Measurements from ENCODE around the gene SYT2. TPM values are rescaled to one million over a fixed set of nuclear protein-coding genes. Genes with fewer than 3 reads are reported as not detected.

Gene SYT2
- polyA plus RNA-seq, 10 donors, result 0.27 to 0.94 (median 0.39) TPM

- DNase-seq, result no peak
Measured at GRCh38 chr1:202679406-202680177, 30.7 kb downstream of the SYT2 start.

DNA sequence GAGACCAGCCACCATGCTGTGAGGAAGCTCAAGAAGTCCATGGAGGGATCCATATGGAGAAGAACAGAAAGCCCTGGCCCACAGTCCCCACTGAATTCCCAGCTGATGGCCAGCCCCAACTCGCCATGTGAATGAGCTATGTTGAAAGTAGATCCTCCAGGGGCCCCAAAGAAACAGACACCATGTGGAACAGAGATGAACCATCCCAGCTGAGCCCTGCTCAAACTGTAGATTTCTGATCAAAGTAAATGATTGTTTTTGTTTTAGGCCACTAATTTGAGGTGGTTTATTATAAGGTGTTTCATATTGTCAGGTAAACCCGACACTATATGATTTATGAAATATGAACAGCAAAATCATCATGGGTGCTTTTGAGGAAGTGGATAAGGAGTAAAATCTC lies 32.8 kb downstream of the SYT2 start:
- DNase-seq, result no peak

DNA sequence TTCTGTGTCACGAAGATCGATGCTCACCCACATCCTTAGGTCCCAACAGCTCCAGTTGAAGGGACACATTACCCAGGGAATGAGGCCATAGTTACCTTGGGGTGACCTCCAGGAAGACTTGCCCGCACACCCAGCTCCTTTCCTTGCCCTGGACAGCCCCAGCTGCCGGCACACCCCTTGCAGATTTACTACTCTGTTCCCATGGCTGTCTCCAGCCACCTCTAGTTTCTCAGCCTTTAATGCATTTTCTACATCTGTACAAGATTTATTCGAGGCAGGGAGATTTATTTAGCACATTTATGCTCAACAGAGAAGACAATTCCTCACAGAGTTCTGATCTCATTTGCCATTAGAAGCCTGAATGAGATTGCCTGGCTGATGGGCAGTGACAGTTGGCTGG lies 36.7 kb downstream of the SYT2 start:
- no peak for DNase-seq

DNA sequence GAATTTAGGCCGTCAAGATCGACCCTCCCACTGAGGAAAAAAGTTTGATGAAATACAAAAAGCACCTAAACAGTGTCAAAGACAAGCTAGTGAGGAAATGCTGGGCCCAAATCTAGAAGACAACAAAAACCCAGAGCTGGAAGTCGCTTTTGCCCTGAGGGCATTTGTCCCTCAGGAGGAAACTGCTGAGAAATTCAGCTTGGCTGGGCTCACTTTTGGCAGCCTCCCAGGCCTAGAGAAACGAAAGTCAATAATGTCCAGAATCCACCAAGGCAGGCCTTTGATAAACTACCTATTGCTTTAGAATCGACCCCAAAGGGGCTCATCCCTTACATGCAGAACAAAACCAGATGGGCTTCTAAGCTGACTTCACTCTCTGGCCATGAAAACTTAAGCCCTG lies 38.9 kb downstream of the SYT2 start:
- no peak for DNase-seq

DNA sequence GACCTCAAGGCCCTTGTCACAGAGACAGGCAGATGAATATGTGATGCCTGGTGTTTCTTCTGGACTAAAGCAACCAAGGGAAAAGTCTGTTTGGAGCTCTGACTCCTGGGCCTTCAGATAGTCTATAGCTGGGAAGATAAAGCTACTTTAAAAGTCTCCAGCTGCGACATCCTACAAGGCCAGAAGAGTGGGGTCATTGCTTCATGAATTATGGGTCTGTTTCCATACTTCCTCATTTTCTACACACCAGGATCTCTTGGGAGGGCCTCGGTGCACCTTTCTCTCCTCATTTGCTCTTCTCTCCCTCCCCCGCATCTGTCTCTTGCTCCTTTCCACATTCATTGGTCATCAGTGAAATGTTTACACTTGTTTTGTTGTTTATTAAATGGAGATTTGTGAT lies 44.8 kb downstream of the SYT2 start:
- no peak for DNase-seq

DNA sequence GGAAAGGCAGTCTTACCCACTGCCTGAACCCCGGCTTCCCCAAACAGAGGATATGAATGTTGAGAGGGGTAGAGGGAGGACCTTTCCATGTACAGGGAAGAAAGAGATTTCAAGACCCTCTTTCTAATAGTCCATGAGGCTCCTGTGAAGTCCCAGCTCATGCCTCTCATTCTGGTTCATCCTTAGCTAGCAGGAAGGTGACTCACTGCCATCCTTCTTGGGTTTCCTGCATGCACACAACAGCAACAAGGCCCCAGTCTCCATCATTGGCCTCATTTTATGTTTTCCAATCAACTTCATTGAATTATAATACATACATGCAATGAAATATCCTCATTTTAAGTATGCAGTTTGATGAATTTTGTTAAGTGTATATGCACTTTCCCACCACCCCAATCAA lies 46.2 kb downstream of the SYT2 start:
- no peak for DNase-seq

DNA sequence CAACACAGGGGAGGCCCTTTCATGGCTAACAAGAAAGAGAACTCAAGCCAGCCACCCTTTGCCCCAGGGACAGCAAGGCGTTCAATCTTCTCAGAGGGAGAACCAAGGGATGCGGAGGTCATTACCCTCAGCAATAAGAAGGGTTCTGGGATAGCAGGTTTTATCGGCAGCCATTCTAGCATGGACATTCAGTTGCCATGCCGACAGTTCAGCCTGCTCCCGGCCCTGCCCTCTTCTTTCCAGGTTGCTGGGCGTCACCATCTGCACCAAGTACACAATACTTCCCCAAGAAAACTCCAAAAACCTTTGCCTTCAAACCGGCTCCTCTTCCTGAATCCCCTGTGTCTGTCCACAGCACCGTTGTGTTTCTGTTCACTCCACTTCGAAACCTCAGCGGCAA lies 47.1 kb downstream of the SYT2 start:
- no peak for DNase-seq

GRCh38 chr1:202662081-202662480 lies 48.2 kb downstream of the SYT2 start:
- no peak for DNase-seq

DNA sequence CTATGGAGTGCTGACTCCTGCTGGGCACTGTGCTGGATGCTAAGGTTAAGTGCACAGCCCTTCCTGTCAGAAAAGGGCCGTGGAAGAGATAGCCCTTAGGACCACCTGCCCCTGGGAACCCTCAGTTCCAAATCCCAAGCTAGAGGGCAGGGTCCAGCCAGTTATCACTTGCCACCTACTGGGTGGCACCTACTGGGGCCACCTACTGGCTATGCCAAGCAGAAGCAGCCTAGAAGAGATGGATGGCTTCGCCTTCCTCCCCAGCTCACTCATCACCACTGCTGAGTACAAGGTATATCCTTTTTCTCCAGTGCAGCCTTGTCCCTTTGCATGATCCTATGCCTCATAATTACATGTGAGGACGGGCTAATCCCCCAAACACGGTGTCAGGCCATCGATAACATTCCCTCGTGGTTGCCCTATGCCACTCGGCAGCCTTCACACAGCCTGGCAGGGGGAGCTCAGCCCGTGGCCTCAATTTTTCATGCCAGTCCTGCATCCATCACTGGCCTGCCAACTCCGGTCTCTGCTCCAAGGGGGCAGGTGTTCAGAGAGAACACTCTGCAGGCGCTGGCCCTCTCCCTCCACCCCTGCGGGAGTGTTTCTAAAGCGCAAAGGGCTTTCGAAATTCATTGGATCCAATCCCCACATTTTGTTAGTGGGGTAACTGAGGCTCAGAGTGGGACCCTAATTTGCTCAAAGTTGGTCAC lies 49.0 kb downstream of the SYT2 start:
- no peak for DNase-seq

DNA sequence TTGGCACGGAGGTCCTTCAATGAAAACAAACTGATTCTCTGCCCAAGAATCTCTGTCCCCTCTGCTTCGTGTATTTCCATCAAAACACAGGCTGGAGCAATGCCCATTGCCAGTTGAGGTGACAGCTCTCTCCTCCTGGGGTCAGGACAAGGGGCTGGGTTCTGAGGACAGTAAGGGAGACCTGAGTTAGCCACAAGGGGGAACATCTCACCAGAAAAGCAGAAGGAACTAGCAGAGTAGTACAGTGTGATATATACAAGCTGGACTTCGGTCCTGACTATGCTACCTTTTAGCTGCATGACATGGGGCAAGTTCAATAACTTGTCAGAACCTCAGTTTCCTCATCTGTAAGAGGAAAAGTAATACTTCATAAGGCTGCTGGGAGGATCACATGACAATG lies 50.3 kb downstream of the SYT2 start:
- DNase-seq, result no peak

- DNase-seq, result no peak
Measured at GRCh38 chr1:202659541-202659940, 50.7 kb downstream of the SYT2 start.

- DNase-seq, result peak in 1 of 3 donors; percentile 34
Measured at GRCh38 chr1:202658769-202659168, 51.5 kb downstream of the SYT2 start.

GRCh38 chr1:202658251-202658759 lies 51.9 kb downstream of the SYT2 start:
- DNase-seq, result no peak

DNA sequence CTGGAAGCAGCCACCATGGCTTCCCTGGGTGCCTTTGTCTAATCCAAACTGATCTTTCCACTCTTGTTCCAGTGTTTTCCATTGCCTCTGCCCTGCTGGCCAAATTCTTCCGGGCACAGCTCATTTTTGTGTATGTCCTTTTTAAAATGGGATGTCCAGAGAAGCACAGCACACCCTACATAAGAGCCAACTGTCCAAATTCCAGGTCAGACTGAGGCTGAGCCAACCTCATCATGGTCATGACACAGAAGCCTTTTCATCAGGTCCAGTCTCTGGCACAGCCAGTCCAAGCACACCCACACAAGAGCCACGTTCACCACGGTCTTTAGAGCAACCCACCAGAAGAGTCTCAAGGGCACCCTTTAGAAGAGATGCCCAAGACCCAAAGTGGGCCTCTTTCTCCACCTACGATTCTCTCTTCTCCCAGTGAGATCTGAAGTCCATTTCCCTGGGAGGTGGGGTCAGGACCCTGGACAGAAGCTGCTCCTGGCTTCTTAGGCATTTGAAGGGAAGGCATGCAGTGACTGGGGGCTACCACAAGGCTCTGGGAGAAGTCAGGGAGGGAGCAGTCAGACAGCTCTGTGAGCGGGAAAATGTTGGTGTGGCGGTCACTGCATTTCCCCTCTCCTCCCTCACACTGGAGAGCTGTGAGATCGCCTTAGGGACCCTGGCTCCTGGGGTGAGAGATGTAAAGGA lies 53.2 kb downstream of the SYT2 start:
- peak in 1 of 3 donors; percentile 40 for DNase-seq

- DNase-seq, result peak in 1 of 3 donors; percentile 32
Measured at GRCh38 chr1:202656057-202656456, 54.2 kb downstream of the SYT2 start.

DNA sequence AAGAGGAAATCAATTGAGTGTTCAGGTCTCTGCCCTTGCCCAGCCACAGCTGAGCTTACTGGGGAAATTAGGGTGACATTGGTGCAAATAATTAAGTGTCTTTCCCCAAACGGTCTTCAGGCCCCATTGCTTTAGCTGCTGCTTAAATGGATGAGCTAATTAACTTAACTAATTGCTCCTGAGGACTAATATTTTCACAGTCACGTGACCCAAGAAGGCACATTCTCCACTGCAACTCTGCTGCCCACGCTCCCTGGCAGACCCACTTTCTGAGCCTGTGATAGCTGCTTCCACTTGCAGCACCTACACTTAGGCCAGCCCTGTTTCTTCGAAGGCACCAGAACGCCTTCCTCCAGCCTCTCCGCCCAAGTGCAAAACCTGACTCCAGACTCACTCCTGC lies 56.2 kb downstream of the SYT2 start:
- no peak for DNase-seq

GRCh38 chr1:202649553-202650392 lies 60.5 kb downstream of the SYT2 start:
- DNase-seq, result peak; percentile 74 to 95 (median 92)

- peak in 1 of 3 donors; percentile 70 for DNase-seq
Measured at GRCh38 chr1:202648605-202649226, 61.5 kb downstream of the SYT2 start.

GRCh38 chr1:202645097-202645476 lies 65.2 kb downstream of the SYT2 start:
- no peak for DNase-seq

DNA sequence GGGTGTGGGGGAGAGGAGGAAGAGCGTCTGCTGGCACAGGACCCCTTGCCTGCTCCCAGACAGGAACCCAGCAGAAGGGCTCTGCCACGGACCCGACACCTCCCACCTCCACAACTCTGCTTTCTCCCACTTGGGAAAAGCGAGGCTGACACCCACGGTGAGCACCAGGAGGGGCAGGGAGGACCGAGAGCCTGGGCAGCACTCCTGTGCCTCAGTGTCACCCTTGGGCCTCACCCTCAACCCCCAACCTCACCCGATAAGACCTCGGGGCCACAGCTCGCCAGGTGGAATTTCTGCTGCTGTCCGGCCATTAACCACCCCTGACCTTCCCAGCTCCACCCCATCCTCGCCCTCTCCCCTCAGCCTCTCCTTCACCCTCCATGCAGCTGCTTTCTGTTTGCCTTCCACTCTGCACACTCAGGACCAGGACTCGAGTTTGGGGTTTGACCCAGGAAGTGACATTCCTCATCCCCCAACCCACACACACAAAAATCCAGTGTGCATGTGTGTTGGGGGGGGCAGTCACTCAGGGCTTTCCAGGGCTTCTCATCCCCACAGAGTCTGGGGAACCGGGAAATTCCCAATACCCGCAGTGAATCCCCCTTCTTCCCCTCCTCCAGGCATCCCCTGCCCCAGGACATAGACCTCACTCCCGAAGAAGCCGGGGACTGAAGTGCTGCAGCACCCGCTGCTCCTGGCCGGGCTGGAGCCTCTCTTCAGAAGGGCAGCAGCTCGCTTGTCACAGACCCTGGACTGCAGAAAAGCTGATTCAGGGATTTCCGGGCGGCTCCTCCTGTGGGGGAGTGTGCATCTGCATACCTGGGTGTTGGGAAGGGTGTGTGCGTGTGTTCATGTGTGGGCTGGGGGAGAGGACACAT lies 65.8 kb downstream of the SYT2 start:
- no peak for DNase-seq

All from muscle of back (tissue), 11 donors.